ENCODE results near the gene PDC. TPM values are rescaled to one million over a fixed set of nuclear protein-coding genes. Genes with fewer than 3 reads are reported as not detected.
A peak's percentile ranks its signal among the peaks of the same experiment; 100 is the strongest.

Gene PDC
- total RNA-seq, result not detected

- DNase-seq, result no peak
These were observed at the start of gene PDC for GRCh38 chr1:186461014-186461413. Gene PDC, minus strand, starts transcription at chr1:186461114. Its CDS starts 11,655 bp downstream, at chr1:186449459.

- DNase-seq, result no peak
These were observed 42.3 kb upstream of the PDC start for GRCh38 chr1:186503190-186503589.

GRCh38 chr1:186502087-186502486 is 41.2 kb upstream of the PDC start:
- DNase-seq, result peak; percentile 49

DNA sequence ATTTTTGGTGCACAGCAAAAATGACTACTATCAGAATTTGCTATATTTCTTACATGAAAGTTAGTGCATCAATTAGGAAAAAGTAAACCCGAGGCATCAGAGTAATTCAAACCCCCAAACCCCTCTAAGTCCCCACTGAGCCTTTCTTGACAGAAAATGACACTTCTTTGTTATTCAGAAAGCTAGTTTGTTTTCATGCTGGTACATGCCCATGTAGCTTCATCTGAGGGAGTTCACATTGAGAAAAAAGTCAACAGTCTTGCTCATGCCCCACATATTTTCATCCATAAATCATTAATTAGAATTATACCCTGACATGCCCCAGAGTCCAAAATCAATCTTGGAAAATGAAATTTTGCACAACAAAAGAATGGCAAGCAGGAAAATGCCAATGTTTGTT is 39.9 kb upstream of the PDC start:
- DNase-seq, result no peak

GRCh38 chr1:186499571-186499970 is 38.7 kb upstream of the PDC start:
- no peak for DNase-seq

- DNase-seq, result no peak
These were observed 37.9 kb upstream of the PDC start for GRCh38 chr1:186498695-186499389.

GRCh38 chr1:186498071-186498470 is 37.2 kb upstream of the PDC start:
- no peak for DNase-seq

GRCh38 chr1:186497651-186498050 is 36.7 kb upstream of the PDC start:
- DNase-seq, result no peak

DNA sequence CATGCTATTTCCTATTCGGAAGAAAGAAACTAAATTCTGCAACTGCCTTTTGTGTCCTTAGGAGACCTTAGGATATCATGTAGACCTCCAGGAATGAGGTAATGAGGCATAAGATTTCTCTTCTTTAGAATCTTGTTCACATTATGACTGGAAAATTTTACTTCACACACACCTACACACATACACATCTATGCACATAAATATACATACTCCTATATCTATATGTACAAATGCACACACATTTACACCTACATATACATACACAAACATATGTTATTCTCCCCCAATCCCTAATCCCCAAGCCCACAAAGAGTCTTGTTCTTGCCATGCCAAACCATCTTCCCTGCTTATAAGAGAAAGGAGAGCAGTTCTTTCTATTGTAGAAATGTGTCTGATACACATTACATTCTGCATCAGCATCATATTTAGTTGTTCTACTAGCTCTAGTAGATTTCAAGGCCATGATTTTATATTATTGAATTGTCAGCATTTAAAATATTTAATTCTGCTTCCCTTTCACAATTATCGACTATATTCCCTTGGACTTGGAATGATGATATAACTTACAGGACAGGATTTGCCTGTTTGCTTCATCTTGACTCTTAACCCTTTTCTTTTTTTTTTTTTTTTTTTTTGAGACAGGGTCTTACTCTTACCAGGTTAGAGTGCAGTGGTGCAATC is 35.4 kb upstream of the PDC start:
- no peak for DNase-seq

DNA sequence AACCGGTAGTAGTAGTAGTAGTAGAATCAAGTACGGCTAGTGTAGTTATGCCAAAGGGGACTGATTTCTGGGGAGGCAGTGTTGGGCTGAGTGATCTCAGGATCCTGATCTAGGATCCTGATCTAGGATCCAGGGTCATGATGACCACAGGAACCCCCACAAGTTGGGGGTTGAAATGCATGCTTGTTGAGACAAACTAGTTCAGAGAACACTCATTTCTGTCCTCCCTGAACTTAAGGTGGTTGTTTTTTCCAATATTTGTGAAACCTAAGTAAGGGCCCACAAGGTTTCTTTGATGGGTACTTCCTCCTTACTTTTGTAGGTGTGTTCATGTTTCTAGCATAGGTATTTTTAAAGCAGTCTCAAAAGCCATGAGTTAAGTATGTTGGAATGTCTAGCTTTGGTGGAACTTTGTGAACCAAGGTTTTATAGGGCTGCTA is 33.9 kb upstream of the PDC start:
- DNase-seq, result no peak

DNA sequence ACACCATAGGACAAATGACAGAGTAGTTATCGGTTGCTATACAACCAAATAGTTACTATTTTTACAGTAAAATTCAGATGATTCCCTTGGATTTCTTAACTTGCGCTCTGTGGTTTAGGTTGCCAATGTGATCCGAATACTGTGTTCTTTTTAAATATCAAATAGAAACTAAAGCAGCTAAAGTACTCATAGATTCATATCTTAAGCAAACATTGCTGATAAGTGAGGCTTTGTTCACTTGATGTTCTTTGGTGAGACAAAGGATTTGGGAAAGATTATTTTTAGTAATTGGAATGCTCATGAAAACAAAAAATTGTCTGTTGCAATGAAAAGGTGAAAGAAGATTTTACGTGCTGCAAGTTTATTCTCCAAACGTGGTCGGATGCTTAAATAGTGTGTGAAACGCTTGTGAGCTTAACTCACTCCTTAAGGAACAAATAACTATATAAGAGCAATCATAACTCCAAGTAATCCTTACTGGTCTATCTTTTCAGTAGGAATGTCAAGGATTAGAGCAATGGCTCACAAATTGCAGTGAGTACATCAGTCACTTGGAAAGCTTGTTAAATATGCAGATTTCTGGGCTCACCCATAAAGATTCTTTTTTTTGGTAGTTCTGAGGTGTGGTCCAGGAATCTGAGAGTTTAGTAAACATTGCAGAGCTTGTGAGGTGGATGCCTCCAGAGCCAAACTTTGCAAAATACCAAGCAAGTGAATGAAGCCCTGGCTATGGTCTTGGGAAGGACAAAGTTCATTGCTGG is 31.8 kb upstream of the PDC start:
- DNase-seq, result no peak

DNA sequence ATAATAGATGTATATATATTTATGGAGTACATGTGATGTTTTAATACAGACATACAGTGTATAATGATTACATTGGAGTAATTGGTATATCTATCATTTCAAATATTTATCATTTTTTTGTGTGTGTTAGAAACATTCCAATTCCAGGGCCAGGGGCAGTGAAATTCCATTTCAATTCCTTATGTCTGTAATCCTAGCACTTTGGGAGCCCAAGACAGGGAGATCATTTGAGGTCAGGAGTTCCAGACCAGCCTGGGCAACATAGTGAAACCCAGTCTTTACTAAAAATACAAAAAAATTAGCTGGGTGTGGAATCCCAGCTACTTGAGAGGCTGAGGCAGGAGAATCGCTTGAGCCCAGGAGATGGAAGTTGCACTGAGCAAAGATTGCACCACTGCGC is 30.4 kb upstream of the PDC start:
- DNase-seq, result no peak

- DNase-seq, result no peak
These were observed 26.2 kb upstream of the PDC start for GRCh38 chr1:186487163-186487562.

GRCh38 chr1:186486061-186486460 is 25.1 kb upstream of the PDC start:
- no peak for DNase-seq

GRCh38 chr1:186483561-186483960 is 22.6 kb upstream of the PDC start:
- no peak for DNase-seq

GRCh38 chr1:186482661-186483255 is 21.8 kb upstream of the PDC start:
- peak; percentile 78 for DNase-seq

DNA sequence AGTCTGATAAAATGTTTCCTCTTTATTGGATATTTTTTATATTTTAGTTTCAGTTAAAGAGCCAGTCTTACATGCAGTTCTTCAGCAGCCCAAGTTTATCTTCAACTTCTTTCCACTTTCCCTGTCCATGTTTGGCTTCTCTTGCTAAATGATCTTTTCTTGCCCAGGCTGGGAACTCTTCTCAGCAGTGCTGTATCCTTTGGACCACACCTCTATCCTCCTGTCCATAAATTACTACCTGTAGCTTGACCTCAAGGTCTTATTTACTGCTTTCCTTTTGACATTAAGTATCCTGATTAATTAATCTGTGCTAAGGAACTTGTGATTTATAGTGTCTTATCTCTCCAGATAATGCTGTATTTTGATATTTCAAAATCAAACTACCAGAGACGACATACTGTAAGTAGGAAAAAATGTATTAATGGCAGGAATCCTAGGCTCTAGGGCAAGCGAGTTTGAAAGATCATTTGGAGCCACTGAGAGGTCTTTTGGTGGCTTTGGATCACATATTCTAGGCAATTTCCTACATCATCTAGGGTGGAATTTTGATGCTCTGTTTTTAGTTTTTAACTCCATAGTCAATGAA is 20.5 kb upstream of the PDC start:
- DNase-seq, result no peak

DNA sequence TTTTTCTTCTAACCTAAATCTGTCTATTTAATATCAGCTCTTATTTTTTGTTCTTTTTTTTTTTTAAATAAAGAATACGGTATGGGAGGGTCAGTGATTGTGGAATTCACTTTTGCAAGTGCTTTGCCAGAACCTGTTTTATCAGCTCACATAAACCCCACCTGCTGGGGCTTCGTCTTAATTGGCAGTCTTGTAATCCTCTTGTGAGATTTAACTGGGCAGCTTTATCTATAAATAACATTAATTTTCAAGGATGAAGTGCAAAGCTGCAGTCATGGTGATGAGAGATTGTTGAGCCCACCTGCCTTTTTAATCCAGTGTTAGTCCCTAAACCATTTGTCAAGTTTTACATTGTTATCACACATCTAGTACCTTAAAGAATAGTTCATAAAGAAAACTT is 18.2 kb upstream of the PDC start:
- DNase-seq, result no peak

DNA sequence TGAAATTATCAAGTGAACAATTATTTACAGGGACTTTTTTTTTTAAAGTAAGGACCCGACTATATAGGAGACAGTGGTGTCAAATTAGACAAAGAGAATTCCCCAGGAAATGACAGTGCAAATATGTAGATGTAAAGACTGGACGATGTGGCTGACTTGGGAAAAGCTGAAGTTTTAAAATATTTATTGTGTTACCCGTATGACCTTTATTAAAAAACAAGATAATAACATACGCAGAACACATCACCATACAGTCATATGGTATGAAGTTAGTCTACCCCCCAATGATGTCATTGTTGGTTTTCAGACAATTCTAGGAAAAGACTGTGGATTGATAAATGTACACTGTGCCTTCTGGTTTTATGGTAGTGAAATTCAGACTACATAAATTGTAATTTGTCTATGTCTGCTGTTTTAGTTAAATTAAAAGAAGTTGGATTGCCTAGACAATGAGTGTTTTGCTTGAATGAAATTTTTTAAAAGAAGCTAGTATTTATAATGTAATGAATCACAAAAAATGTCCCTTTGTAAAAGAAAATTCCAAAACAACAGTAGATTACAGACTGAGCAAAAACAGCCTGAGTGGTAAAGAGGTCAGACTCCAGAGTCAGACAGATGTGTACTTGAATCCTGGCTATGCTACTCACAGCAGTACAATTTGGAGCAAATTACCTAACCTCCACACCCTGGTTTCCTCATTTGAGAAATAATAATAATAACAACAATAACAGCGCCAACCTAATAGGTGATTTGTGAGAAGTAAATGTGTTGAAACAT is 15.5 kb upstream of the PDC start:
- DNase-seq, result no peak

DNA sequence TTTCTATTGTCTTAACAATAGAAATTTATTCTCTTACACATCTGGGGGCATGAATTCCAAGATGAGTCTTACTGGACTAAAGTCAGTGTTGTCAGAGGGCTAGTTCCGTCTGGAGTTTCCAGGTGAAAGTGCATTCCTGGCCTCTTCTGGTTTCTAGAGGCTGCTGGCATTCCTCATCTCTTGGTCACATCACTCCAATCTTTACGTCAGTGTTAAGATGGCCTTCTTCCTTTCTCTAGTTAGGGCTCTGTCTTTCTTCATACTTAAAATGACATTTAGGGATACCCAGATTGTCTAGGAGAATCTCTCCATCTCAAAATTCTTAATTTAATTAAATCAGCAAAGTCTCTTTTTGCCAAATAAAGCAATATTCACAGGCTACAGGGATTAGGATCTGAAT is 13.3 kb upstream of the PDC start:
- no peak for DNase-seq

GRCh38 chr1:186473047-186473446 is 12.1 kb upstream of the PDC start:
- DNase-seq, result no peak

GRCh38 chr1:186465946-186466345 is 5.0 kb upstream of the PDC start:
- peak; percentile 12 for DNase-seq
